NCI-H524 (cell line): ENCODE results near the gene MBTPS2.
"Not testable (repeated sequence)": the region's sequence is repeated elsewhere in the genome, so short reads cannot be mapped to it uniquely, and the experiment has no call there.

ENCODE experiments used
- DNase-seq, 2 experiments: peaks; one replicate each; lab custom pipeline; 2025; lab: John Stamatoyannopoulos, UW

MBTPS2 gene

DNA sequence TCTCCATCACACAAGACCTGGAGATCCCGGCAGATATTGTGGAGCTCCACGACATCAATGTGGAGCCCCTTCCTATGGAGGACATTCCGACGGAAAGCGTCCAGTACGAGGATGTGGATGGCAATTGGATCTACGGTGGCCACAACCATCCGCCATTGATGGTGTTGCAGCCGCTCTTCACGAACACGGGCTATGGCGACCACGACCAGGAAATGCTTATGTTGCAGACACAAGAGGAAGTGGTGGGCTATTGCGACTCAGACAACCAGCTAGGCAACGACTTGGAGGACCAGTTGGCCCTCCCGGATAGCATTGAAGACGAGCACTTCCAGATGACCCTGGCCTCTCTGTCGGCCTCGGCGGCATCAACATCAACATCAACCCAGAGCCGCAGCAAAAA is 17.1 kb downstream of the MBTPS2 start:
- no peak for DNase-seq

DNA sequence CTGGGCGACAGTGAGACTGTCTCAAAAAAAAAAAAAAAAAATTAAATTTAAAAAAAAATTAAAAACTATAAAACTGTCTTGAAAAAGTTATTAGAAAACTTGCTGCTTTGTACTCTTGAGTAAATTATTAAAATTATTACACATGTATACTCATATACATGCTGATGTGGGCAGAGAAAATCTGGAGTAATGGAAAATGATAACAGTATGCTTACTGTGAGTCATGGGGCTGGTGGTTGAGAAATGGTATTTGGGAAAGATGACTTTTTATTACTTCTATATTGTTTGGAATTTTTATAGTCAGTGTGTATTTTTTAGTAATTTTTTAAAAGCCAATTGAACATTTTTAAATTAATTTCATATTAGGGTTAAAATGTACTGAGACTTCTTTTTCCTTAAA is 23.8 kb downstream of the MBTPS2 start:
- no peak for DNase-seq

DNA sequence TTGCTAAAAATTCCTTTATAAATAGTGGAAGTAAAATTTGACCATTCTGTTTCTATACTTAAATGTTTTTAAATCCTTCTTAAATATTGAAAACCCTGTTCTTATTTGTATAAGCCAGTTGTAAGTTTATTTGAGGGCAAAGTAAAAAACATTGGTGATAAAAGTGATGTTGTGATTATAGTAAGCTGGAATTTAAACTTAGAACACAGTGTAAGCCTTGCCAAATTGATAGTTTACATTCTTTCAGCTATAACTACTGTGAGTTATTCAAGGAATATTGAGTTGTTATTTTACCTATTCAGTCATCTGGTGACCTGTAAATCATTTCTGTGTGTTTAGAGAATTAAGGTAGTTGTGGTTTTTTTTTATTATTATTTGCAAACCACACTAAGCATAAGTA is 26.0 kb downstream of the MBTPS2 start:
- no peak for DNase-seq

GRCh38 chrX:21870494-21870893 is 31.1 kb downstream of the MBTPS2 start:
- no peak for DNase-seq

DNA sequence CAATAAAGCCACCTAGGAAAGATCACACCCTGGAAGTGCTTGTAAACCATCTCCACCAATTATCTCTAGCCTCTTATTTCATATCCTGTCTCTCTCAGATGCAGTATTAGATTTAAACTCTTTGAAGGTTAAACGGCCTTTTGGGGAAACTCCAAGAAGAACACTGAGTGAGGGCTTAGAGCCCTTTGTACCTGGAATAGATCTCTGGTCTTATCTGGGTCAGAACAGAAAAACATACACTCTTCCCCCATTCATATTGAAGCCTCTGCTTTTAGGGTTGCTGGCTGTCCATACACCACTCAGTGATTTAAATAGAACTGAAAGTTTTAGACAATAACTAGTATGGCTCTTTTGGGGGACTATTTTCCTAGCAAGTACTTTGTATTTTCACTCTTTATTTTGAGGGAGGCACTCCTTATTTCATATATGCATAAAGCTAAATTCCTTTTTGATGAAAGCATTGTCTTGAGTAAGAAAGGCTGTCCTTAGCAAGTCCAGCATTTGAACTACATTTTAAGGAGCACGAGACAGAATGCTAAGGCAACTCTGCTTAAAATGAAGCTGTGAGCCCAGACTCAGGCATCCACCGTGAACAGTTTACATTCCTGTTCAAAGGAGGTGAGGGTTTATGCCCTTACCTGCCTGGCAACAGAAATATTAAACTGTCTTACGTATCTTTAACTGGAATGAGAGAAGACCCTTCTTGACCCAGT is 33.8 kb downstream of the MBTPS2 start:
- DNase-seq: no peak

DNA sequence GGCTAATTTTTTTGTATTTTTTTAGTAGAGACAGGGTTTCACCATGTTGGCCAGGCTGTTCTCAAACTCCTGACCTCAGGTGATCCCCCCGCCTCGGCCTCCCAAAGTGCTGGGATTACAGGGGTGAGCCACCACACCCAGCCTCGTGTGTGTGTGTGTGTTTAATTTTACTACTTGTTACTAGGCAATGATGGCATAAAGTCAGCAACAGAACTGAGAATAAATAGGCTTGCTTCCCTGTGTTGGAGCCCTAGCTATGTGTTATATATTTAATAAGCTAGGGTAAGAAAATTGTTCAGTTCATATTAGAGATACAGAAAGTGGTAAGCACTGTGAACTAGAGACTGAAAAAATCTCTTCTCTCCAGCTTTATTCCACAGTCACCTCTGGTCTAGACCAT is 34.8 kb downstream of the MBTPS2 start:
- not testable (repeated sequence) for DNase-seq

DNA sequence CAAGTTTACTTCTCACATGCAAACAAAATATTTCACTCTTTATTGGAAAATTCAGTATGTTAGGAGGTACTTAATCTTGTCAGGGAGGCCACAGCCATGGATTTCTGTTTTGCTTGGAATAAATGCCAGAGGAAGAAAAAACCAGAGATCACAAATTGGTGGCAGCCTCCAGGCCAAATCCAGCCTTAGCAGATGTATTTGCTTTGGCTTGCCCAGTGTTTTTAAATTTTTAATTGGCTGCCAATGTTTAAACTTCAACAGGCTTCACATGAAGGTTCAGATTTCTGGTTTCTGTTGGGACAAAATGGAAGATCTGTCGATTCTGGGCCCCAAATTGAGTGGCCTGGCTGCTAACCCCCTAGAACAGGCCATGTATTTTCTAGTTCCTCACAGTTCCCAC is 35.6 kb downstream of the MBTPS2 start:
- no peak for DNase-seq

GRCh38 chrX:21881881-21882574 is 42.6 kb downstream of the MBTPS2 start:
- DNase-seq: no peak

GRCh38 chrX:21883258-21883657 is 43.8 kb downstream of the MBTPS2 start:
- DNase-seq: no peak

GRCh38 chrX:21885568-21885967 is 46.2 kb downstream of the MBTPS2 start:
- DNase-seq: no peak

- no peak for DNase-seq
Observed at GRCh38 chrX:21905313-21905712, 65.9 kb downstream of the MBTPS2 start.

- no peak for DNase-seq
Observed at GRCh38 chrX:21905953-21906352, 66.5 kb downstream of the MBTPS2 start.

DNA sequence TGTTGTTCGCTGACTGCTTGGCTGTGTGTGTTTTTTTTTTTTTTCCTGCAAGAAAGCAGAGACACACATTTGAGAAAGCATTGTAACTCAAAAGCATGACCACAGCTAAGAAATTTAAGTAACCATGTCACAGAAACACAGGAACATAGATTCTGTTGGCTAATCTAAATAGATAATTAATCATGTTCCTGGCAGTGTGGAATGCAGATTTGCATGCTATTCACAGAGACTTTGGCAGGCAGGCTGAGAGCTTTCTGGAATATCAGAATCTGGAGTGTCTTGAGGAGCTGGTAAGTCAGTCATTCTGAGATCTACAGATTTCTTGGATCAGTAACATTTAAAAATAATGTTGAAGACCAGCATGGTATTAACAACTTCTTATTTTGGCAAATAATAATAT is 67.8 kb downstream of the MBTPS2 start:
- no peak for DNase-seq

DNA sequence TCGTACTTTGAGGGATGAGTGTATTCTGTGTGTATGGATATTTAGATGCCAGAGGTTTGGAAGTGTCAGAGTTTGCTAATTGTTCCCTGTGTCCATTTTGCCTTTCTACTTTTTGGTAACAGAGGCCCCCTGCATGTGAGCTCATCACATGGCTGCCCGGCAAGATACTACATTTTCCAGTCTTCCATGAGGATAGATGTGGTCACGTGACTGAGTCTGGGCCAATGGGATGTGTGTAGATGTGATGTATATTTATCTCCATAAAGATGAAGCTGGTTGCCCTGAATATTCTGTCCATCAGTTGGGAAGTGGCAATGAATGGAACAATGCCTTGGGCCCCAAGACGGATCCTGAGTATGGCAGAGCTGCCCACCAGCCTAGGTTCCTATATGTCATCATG is 72.1 kb downstream of the MBTPS2 start:
- DNase-seq: no peak

- DNase-seq: no peak
Observed at GRCh38 chrX:21912220-21912619, 72.8 kb downstream of the MBTPS2 start.

DNA sequence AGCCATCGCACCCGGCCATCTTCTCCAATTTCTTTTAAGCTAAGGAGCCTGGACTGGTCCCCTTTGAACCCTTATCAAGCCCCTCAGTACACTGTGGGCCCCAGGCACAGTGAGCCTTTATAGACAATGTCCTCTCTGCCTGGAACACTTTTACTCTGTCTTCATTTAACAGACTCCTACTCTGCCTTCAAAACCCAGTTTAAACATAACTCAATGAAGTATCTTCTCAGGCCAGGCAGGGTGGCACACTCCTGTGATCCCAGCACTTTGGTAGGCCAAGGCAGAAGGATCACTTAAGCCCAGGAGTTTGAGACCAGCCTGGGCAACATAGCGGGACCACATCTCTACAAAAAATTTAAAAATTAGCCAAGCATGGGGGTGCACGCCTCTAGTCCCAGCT is 73.6 kb downstream of the MBTPS2 start:
- DNase-seq: no peak

GRCh38 chrX:21926116-21926515 is 86.7 kb downstream of the MBTPS2 start:
- DNase-seq: no peak

GRCh38 chrX:21926527-21927278 is 87.3 kb downstream of the MBTPS2 start:
- no peak for DNase-seq

GRCh38 chrX:21929209-21929608 is 89.8 kb downstream of the MBTPS2 start:
- no peak for DNase-seq

DNA sequence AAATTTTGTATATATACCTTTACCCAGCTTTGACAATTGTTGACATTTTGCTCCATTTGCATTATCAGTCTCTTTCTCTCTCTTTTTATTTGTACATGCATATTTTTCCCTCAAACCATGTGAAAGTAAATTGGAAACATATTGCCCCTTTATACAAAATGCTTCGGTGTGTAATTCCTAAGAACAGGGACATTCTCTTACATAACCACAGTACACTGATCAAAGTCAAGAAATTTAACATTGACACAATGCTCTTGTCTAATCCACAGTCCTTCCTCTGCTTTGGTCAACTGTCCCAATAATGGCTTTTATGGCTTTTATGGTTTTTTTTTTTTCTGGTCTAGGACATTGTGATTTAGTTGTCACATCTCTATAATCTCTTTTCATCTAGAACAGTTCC is 91.6 kb downstream of the MBTPS2 start:
- DNase-seq: no peak

DNA sequence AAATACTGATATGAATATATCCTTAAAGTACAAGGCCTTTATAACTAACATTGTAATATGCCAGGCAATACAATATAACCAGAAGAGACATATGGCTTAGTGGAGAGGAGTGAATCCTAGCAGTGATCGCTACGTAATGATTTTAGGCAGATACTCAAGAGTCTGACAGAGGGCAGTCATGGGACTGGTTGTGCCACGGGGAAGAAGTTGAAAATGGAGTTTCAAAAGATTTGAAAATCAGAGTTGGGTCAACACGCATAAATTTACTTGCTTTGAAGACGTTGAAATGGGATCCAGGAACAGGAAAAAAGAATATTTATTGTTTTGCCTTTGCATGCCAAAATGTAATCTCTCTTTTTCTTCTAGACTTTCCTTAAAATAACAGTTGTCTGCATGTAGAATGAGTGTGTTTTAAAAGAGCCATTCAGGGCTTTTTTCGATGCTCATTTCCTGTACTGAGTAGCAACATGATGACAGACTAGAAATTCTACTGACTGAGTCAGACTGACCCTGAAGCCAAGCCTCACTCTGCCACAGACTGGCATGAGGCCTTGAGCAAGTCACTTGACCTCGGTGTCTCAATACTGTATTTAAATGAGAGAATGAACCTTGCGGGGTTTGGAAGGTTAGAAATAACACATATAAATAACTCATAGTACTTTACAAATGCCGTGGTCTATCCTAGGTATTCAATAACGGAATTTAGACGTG is 93.0 kb downstream of the MBTPS2 start:
- no peak for DNase-seq

GRCh38 chrX:21933077-21933476 is 93.7 kb downstream of the MBTPS2 start:
- DNase-seq: no peak

GRCh38 chrX:21934414-21934813 is 95.0 kb downstream of the MBTPS2 start:
- no peak for DNase-seq
